Measurements from ENCODE around the gene PLA2G4F.
"Not testable (repeated sequence)": the region's sequence is repeated elsewhere in the genome, so short reads cannot be mapped to it uniquely, and the experiment has no call there.

The PLA2G4F gene

DNA sequence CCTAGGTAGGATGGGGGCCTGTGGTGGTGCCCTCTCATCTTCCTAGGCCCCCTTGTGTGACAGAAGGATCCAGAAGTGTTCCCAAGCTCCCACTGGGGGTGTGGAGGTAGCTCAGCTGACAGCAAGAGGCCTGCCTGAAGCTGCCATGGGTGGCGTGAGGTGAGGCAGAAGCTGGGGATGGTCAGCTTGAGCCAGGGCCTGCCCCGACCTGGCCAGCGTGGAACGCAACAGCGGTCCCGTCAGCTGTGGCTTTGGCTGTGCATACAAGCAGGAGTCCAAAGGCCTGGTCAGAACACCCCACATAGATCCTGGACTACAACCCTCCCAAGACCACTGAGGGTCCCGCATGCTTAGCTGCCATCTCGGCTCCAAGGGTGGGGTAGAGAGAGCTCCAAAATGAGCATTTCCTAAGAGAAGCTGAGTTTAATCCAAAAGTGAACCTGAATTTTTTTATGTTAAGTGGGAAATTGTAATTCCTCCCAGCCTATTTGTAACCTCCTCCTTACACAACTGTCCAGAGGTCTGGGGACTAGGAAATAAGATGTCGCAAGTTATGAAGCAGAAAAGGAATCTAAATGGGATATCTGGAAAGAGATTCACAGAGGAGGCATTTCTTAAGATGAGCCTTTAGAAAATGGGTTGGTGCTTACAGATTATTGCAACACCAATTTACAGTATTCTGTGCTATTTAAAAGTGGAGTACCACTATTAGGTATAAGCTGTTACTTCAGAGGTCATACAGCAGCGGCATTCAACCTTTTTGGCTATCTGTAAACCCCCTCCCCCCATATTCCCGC, 52.1 kb downstream of the PLA2G4F start:
- DNase-seq (ENCODE audit: extremely low read depth in 1 of 2, low read depth in 1 of 2), result no peak

DNA sequence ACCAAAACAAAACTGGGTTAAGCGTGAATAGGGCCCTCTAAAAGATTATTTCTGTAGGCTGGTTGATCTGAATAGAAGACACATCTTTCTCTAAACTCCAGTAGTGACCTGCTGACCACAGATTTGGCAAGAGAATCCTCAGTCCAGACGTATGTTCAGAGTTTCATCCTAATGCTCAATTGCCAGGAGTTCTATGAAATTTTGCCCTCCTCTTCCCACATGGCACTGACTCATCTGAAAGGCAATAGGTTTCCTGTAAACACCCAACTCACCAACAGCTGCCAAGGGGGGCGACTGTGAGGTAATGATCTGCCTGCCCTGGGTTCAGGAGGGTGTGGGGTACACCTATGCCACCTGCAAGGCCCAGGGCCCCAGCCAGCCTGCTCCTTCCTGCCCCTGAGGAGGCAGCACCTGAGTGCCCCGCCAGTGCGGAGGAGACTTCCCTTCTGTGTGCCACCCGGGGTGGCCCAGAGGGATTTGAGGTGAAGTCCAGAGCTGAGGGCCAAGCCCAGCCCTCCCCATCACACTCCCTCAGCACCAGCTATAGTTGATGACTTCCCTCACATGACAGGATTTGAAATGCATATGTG, 53.7 kb downstream of the PLA2G4F start:
- DNase-seq (ENCODE audit: extremely low read depth in 1 of 2, low read depth in 1 of 2), result no peak

DNA sequence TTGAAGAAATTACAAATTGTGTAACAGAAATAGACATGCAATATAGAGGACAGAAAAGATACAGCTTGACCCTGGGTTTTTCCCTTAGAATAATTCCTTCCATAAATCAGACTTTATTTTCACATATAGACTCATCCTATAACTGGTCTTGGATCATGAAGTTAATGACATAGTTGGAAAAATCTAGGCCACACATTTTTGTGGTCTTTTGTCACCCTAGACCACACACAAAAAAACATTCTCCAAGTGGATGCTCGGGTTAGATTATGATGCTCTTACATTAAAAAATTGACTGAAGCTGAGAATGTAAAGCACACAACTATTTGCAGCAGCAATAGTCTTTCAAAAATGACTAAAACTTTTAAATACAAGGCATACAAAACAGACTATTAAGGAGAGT, 54.6 kb downstream of the PLA2G4F start:
- DNase-seq (ENCODE audit: extremely low read depth in 1 of 2, low read depth in 1 of 2), result no peak

DNA sequence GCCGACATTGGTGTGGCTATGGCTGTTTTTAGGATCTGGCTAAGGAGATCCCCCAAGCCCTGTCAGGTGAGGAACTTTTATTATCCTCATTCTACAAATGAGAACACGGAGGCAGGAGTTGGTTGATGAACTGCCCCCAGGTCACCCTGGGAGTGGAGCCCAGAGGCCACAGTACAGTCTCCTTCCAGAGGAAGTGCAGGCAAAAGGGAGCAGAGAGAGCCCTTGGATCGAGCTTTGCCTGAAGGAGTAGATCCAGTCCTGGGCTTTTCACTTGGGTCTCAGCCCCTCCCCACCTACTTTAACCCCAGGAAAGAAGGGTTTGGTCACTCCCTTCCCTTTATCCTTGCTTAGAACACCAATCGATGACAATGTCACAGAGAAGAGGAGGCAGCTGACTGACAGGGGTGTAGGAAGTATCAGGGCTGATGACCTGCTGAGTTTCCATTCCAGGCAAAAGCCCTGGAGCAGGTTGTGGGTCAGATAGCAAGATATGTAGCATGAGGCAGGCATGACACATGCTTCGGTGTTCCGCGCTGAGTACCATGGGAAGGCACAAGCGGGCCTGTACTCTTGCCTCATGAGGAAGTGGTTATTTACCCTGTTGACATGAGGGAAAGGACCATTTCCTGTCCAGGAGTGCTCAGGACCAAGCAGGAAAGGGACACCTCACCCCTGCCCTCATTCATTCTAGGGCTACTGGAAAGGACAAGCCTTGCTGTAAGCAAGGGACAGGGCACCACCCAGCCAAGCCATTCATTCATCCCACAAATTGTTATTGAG, 56.2 kb downstream of the PLA2G4F start:
- no peak for DNase-seq (ENCODE audit: extremely low read depth in 1 of 2, low read depth in 1 of 2)

DNA sequence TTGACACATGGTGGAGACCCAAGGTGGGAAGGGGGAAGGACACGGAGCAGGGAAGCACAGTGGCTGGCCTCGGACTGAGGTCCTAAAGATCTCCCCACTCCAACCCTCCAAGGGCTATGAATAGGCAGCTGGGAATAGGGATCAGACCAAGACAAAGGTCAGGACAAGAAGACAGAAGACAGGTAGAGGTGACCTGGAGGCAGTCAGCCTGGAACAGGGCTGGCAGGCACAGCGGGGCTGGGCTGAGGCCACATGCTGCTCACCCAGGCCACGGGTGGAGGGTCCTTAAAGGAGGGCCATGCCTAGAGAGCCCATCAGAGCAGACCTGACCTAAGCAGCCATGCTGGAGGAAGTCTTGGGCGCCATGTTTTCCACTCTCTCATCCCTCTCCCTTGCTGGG, 59.4 kb downstream of the PLA2G4F start:
- DNase-seq (ENCODE audit: extremely low read depth in 1 of 2, low read depth in 1 of 2), result no peak

DNA sequence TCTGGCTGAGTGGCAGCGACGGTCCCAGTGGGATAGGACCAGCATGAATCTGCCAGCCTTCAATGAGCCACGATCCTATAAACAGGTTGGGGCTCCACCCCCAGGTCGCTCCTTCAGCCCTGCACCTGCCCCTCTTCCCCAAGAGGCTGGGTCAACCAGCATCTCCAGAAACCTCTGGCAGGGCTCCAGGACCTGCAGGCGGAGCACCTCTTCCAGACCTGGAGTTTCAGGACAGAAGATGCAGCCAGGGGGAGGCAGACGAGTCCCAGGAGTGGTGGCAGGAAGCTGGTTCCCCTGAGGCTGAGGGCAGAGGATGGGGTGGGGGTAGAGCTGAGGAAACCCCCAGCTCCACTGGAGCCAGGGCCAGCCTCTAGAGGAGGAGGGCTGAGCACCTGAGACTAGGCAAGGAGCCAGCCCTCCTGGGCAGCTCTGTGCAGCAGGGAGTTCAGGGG, 61.9 kb downstream of the PLA2G4F start, which contains the start of gene PLA2G4D:
TSS of gene PLA2G4D (minus strand) at position 51 of the 452 bp plus-strand sequence. CDS start 103 bp downstream, outside the sequence.
- DNase-seq (ENCODE audit: extremely low read depth in 1 of 2, low read depth in 1 of 2), result no peak

DNA sequence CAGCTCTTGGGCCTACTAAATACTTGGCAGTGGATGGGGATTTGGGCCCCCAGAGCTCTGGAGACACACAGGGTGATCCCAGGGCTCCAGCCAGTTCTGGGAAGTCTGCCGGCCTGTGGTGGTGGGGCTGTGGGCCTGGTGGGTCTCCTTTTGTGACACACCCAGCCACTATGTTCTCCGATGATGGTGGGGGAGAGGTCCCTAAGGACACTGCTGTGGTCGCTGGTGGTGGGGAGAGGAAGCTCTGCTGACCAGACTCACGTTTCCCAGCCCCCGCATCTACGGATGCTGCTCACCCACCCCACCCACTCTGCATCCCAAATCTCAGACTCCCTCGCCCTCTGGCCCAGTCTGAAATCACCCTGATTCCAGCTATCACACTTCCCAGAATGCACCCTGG, 62.5 kb downstream of the PLA2G4F start:
- DNase-seq (ENCODE audit: extremely low read depth in 1 of 2, low read depth in 1 of 2), result no peak

DNA sequence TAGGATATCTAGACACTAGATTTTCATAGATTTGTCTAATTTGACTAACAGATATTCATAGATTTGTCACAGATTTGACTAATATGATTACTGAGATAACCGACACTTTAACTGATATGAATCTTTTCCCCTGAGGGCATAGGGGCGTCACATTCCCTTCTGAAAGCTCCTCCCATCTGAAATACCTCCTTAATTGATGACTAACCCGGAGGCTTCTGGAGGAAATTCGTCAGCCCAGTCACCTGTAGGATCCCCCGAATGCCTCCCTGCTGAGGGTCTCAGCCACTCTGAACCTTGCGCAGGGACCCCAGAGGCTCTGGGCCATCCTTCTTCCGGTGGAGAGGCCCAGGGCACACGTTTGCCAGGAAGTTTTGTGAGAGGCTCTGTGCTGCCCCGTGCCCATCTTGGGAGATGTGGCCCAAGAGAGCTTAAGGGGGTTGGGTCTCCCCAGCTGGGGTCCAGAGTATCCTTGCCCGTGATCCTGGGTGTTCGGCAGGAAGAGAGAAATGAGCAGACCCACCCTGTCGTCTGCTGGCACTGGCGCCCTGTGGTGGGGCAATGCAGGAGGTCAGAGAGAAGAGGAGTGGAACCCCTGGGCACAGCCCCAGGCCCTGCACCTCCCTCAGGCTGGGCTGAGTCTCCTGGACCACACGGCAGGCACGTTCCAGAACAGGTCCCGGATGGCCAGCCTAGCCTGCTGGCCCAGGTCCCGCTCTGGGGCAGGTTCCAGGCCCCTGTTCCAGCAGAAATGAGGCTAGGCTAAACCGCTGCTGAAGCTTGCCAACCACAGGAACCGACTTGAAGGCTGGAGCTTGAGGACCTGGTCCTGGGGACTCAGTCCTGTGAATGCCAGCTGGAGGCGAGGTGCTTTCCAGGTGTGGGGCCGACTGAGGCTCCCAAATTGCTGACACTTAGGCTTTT, 63.8 kb downstream of the PLA2G4F start:
- DNase-seq (ENCODE audit: extremely low read depth in 1 of 2, low read depth in 1 of 2), result no peak

DNA sequence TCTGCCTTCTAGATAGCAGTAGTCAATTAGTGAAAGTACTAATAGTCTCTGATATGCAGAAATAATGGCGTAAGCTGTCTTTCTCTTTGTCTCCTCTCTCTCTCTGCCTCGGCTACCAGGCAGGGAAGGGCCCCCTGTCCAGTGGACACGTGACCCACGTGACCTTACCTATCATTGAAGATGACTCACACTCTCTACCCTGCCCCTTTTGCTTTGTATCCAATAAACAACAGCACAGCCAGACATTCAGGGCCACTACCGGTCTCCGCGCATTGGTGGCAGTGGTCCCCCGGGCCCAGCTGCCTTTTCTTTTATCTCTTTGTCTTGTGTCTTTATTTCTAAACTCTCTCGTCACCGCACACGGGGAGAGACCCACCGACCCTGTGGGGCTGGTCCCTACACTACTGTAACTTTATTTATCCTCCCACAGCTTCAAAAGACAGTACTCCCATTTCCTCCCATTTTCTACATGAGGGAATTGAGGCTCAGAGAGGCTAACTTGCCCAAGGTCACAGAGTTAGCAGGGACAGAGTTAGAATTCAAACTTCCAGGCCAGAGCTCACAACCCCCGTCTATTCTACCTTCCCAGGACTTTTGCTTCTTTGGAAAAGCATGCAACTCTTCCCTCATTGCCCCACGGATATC, 64.6 kb downstream of the PLA2G4F start:
- not testable (repeated sequence) for DNase-seq (ENCODE audit: extremely low read depth in 1 of 2, low read depth in 1 of 2)

DNA sequence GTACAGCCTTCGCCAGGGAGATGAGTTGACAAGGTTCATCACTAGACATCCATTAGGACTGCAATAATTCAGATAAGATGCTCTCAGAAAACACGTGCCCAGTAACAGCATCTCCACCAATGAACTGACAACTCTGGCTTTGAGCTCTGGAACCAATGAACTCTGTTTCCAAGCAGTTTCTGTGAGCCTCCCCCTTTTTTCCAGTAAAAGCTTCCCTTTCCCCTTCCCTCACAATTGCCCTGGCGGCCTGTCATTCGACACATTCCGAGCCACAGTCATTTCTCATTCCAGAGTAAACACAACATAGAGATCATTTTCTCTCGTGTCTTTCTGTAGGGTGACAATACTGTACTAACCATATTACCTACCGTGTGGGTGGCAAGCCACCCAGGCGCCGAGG, 65.7 kb downstream of the PLA2G4F start:
- no peak for DNase-seq (ENCODE audit: extremely low read depth in 1 of 2, low read depth in 1 of 2)

DNA sequence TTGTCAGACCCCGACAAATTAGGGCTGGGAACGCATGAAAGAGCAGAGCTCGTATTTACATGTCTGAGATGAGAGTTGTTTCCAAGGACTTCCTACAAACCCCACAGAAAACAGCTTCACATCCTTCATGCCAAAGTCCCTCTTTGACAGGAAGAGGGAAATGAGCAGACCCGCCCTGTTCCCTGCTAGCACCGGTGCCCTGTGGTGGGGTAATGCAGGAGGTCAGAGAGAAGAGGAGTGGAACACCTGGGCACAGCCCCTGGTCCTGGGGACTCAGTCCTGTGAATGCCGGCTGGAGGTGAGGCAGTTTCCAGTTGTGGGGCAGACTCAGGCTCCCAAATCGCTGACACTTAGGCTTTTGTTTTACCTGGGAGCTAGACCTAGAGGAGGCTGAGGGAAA, 66.1 kb downstream of the PLA2G4F start:
- no peak for DNase-seq (ENCODE audit: extremely low read depth in 1 of 2, low read depth in 1 of 2)

DNA sequence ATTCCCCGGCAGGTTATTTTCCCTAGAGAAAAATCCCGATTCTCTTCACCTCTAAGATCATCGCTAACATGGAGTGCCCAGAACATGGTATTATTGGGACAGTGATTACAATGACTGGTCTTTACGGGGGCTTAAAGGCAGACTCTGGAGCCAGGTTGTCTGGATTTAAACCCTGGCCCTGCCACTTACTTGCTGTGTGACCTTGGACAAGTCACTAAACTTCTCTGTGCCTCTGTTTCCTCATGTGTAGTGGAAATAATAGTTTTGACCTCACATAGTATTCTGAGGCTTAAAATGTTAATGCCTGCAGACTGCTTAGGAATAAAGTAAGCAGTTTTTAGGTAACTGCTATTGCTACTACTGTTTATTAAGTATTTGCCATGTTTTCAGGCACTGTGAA, 66.5 kb downstream of the PLA2G4F start:
- no peak for DNase-seq (ENCODE audit: extremely low read depth in 1 of 2, low read depth in 1 of 2)
